HEK293 (cell line): ENCODE measurements around the gene LRRTM4.

Experiments
- SP2 ChIP-seq: fragments of 450-650 bp; formaldehyde crosslinking; IDR thresholded peaks from 2 replicates; pipeline ENCODE4 v1.5.1; 2016; ENCODE audit warnings: missing biosample characterization, missing genetic modification characterization
- YY1 ChIP-seq: fragments of 450-650 bp; formaldehyde crosslinking; IDR thresholded peaks from 2 replicates; pipeline ENCODE4 v1.5.1; 2018; ENCODE audit warnings: missing biosample characterization, missing genetic modification characterization
- ZNF830 ChIP-seq: fragments of 450-650 bp; IDR thresholded peaks from 2 replicates; pipeline ENCODE4 v1.5.0; 2018; ENCODE audit warnings: missing biosample characterization, missing genetic modification characterization, low read depth, mild to moderate bottlenecking, moderate library complexity
- TF ChIP-seq, protein P1 (sequence below): fragments of 450-650 bp; formaldehyde crosslinking; IDR thresholded peaks from 2 replicates; pipeline ENCODE4 v1.5.1; 2016; ENCODE audit warnings: missing biosample characterization, missing genetic modification characterization

- TF ChIP-seq, protein P1, sequence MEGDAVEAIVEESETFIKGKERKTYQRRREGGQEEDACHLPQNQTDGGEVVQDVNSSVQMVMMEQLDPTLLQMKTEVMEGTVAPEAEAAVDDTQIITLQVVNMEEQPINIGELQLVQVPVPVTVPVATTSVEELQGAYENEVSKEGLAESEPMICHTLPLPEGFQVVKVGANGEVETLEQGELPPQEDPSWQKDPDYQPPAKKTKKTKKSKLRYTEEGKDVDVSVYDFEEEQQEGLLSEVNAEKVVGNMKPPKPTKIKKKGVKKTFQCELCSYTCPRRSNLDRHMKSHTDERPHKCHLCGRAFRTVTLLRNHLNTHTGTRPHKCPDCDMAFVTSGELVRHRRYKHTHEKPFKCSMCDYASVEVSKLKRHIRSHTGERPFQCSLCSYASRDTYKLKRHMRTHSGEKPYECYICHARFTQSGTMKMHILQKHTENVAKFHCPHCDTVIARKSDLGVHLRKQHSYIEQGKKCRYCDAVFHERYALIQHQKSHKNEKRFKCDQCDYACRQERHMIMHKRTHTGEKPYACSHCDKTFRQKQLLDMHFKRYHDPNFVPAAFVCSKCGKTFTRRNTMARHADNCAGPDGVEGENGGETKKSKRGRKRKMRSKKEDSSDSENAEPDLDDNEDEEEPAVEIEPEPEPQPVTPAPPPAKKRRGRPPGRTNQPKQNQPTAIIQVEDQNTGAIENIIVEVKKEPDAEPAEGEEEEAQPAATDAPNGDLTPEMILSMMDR (tag by site-specific recombination), result no peak
- TF ChIP-seq ZNF830 (tag by site-specific recombination) (no peak), SP2 (no peak), YY1 (tag by site-specific recombination) (no peak)
Observed at GRCh38 chr2:77192811-77193289, 329.3 kb downstream of the LRRTM4 start.
